Breast epithelium (tissue), 4 donors: ENCODE measurements around the gene HAUS3. TPM values are rescaled to one million over a fixed set of nuclear protein-coding genes. Genes with fewer than 3 reads are reported as not detected.

Experiments
- DNase-seq, 2 donors: peaks; one replicate each; pipeline ENCODE4 v3.0.0-alpha.2; 2019; ENCODE audit warnings: low spot score in 2 of 2
- H3K27ac ChIP-seq, 2 donors: fragments of 200-600 bp; sonication (generic) in 1 of 2; one replicate each; pipeline ENCODE4 v1.5.1; 2016 to 2019; ENCODE audit warnings: mild to moderate bottlenecking in 1 of 2
- H3K27me3 ChIP-seq, 2 donors: fragments of 200-600 bp; sonication (generic) in 1 of 2; one replicate each; pipeline versions ENCODE4 v1.5.1 to v1.6.0; 2017 to 2019; ENCODE audit warnings: control low read depth in 1 of 2, mild to moderate bottlenecking in 1 of 2
- H3K36me3 ChIP-seq: fragments of 200-600 bp; one replicate; pipeline ENCODE4 v1.5.1; 2019
- H3K4me1 ChIP-seq, 2 donors: fragments of 200-600 bp; sonication (generic); one replicate each; pipeline ENCODE4 v1.5.1; 2016 to 2019; ENCODE audit warnings: control low read depth in 1 of 2
- H3K4me3 ChIP-seq, 3 donors: fragments of 200-600 bp; sonication (generic); 1 replicate in 2 of 3; 2 replicates in 1 of 3; pipeline ENCODE4 v1.5.1; 2016 to 2019; ENCODE audit warnings: mild to moderate bottlenecking in 3 of 3, moderate library complexity in 2 of 3
- H3K9me3 ChIP-seq, 2 donors: fragments of 200-600 bp; sonication (generic) in 1 of 2; one replicate each; pipeline ENCODE4 v1.5.1; 2016 to 2019; ENCODE audit warnings: control low read depth in 1 of 2
- POLR2A ChIP-seq: fragments of 450-650 bp; IDR thresholded peaks from one replicate; pipeline ENCODE4 v1.6.1; 2016; ENCODE audit warnings: antibody characterized with exemption, mild to moderate bottlenecking, moderate library complexity
- POLR2AphosphoS5 ChIP-seq, 3 donors: sonication (generic); formaldehyde crosslinking; IDR thresholded peaks; one replicate each; pipeline ENCODE4 v1.6.1; 2017; ENCODE audit warnings: antibody characterized with exemption in 3 of 3
- intact Hi-C: fragments of 100-400 bp; cut with DNase I; formaldehyde crosslinking; loops from one replicate; pipeline ENCODE4 v1.15.1; 2023; ENCODE audit warnings: low total_unique reads
- total RNA-seq, 3 donors: library from RNA; depleted of rRNA; stranded (reverse); fragments of >200 nt; gene quantifications; one replicate each; pipeline ENCODE4 v1.1.0, GENCODE V29; 2016
- TF ChIP-seq, protein P1 (sequence below), 3 donors: fragments of 450-650 bp; IDR thresholded peaks; one replicate each; pipeline ENCODE4 v1.5.1; 2016 to 2017; ENCODE audit warnings: antibody characterized with exemption in 3 of 3, mild to moderate bottlenecking in 3 of 3, moderate library complexity in 3 of 3

Gene HAUS3
- total RNA-seq, 3 donors from 2014 or later = 14.1 to 19.6 (median 17.4) TPM

DNA sequence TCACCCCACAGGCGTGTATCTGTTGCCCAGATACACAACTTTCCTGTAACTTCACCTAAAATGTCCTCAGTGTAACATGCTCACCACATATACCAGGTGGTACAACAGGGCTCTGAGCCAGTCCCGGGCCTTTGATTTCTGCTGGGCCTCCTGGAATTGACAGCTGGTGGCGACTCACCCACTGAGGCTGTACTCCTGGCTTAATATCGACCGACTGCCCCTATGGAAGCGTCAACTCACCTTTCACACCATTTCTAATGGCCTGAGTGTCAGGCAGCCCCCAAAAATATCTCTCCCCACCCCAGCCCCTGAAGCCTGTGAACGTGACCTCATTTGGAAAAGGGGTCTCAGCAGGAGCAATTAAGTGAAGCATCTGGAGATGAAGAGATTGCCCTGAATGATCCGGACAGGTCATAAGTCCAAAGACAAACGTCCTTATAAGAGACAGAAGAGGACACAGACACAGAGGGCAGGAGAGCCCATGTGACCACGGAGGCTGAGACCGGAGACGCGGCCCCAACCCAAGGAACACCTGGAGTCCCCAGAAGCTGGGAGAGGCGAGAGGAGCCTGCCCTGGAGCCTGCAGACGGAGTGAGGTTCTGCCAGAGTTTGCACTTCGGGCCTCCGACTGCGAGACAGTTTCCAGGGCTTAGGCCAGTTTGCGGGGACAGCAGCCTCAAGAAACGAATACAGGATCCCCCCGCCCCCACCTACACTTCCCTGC, 32.6 kb upstream of the HAUS3 start:
- intact Hi-C loops = no loop called here
- Histone ChIP-seq H3K4me1 (no peaks in the 10 kb centered on the region), H3K27ac (no peak overlapping the region), H3K36me3 (no peaks in the 10 kb centered on the region), H3K4me3 (no peak overlapping the region), H3K9me3 (no peaks in the 10 kb centered on the region), H3K27me3 (no peaks in the 10 kb centered on the region)
- DNase-seq = no peak
- no peak for TF ChIP-seq POLR2AphosphoS5 (IDR thresholded peaks at IDR 0.05)
- TF ChIP-seq POLR2A = no peak
- TF ChIP-seq, protein P1, sequence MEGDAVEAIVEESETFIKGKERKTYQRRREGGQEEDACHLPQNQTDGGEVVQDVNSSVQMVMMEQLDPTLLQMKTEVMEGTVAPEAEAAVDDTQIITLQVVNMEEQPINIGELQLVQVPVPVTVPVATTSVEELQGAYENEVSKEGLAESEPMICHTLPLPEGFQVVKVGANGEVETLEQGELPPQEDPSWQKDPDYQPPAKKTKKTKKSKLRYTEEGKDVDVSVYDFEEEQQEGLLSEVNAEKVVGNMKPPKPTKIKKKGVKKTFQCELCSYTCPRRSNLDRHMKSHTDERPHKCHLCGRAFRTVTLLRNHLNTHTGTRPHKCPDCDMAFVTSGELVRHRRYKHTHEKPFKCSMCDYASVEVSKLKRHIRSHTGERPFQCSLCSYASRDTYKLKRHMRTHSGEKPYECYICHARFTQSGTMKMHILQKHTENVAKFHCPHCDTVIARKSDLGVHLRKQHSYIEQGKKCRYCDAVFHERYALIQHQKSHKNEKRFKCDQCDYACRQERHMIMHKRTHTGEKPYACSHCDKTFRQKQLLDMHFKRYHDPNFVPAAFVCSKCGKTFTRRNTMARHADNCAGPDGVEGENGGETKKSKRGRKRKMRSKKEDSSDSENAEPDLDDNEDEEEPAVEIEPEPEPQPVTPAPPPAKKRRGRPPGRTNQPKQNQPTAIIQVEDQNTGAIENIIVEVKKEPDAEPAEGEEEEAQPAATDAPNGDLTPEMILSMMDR (IDR thresholded peaks at IDR 0.05) = no peak

DNA sequence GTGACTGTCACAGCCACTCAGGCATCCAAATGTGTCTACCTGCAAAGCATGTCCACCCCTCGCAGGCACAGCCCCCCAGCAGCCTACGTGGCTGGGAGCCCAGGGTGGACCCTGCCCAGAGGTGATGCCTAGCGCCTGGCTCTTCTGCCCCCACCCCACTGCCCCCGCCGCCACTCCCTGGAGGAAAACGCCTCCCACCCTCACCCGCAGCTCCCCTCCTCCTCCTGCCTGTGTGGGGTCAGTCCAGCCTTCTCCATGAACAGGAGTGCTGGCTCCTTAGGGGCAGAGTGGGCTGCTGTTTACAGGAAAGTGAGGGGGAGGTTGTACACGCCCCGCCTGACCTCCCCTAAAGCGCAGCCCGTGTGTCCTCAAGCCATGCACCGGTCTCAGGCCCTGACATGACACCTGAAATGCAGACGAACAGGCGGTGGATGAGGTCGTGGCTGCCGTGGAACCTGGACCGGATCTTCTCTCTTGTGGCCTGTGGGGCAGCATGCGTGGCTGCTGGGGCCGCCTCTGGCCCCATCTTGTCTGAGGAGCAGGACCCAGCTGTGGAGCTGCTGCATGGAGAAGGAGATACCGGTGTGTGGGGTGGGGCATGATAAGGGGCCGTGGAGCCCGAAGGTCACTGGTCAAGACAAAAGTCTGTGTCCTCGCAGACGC, 31.9 kb upstream of the HAUS3 start:
- TF ChIP-seq POLR2A = no peak
- TF ChIP-seq, protein P1 (IDR thresholded peaks at IDR 0.05) = no peak
- no peak for TF ChIP-seq POLR2AphosphoS5 (IDR thresholded peaks at IDR 0.05)
- H3K4me1 ChIP-seq = no peaks in the 10 kb centered on the region
- H3K27ac ChIP-seq = no peak overlapping the region
- DNase-seq = no peak
- no peaks in the 10 kb centered on the region for H3K27me3 ChIP-seq
- intact Hi-C loops = no loop called here
- H3K9me3 ChIP-seq = no peaks in the 10 kb centered on the region
- H3K36me3 ChIP-seq = no peaks in the 10 kb centered on the region
- H3K4me3 ChIP-seq = no peak overlapping the region

DNA sequence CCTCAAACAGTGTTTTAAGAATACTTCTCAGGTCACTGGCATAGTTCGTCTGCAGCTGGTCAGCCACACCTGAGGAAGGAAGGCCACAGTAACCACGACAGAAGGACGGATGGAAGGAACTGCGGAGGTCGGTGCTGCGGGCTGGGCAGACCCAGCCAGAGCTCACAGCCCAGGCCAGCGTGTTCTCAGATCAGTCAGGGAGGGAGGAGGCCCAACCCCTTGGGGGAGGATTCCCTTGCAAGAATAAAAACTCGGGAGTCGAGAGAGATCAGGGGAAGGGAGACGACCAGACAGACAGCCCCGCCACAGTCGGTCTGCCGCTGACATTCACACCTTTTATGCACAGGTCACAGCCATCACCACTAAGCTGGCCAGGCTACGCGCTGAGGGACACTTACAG, 31.3 kb upstream of the HAUS3 start:
- no peak for DNase-seq
- intact Hi-C loops = no loop called here
- TF ChIP-seq POLR2A = no peak
- TF ChIP-seq POLR2AphosphoS5 (IDR thresholded peaks at IDR 0.05) = no peak
- TF ChIP-seq, protein P1 (IDR thresholded peaks at IDR 0.05) = no peak
- Histone ChIP-seq H3K4me3 (no peak overlapping the region), H3K4me1 (no peaks in the 10 kb centered on the region), H3K9me3 (no peaks in the 10 kb centered on the region), H3K27ac (no peak overlapping the region), H3K27me3 (no peaks in the 10 kb centered on the region), H3K36me3 (no peaks in the 10 kb centered on the region)

DNA sequence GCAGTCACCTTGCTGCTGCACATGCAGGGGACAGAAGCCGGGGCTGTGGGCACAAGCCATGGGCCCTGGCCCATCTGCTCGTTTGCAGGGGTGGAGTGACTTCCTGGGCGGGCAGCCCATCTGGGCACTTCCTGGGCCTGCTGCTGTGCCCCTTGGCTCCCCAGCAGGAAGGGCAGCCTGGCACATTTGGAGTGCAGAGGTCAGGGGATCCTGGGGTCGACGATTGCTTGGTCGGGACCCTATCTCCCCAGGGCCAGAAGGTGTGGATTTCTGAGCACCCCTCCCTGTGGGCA, 30.9 kb upstream of the HAUS3 start:
- no peak overlapping the region for H3K27ac ChIP-seq
- no peak for DNase-seq
- H3K4me3 ChIP-seq = no peak overlapping the region
- H3K9me3 ChIP-seq = no peaks in the 10 kb centered on the region
- no peaks in the 10 kb centered on the region for H3K27me3 ChIP-seq
- H3K4me1 ChIP-seq = no peaks in the 10 kb centered on the region
- no peak for TF ChIP-seq POLR2AphosphoS5 (IDR thresholded peaks at IDR 0.05)
- TF ChIP-seq POLR2A = no peak
- TF ChIP-seq, protein P1 (IDR thresholded peaks at IDR 0.05) = no peak
- H3K36me3 ChIP-seq = no peaks in the 10 kb centered on the region
- intact Hi-C loops = no loop called here

DNA sequence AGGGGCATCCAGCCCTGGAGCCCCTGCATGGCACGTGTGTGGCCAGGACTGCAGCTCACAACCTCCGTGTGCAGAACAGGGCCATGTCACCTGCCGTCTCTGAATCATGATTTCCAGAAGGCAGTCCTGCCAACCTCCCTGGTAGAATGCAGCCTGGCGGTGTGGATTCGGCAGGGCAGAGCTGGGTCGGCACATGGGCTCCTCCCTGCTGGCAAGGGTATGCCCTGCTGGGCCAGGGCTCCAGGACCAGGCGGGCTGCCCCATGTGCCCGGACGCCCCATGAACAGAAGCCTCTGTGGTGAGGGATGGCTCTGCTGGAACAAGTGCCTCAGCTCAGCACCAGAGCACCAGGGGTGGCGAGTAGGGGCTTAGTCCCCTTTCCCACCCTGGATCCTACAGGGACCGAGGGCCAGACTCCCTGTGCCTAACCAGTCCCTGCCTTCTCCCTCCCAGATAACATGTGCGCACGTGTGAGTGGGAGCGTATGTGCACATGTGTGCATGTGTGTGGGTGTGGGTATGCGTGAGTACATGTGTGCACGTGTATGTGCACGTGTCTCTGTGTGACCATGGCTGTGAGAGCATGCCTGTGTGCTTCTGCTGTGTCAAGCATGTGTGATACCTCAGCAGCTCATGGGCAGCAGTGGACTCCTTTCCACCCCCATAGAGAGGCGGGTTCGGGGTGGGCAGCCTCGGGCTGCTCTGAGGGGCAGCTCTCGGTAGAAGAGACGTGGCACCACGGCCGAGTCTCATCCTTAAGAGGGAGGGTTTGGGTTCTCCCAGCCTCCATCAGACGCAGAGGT, 30.3 kb upstream of the HAUS3 start:
- intact Hi-C loops = no loop called here

More for the DNA sequence above, 30.3 kb upstream of the HAUS3 start:
- H3K27me3 ChIP-seq = no peaks in the 10 kb centered on the region
- H3K9me3 ChIP-seq = no peaks in the 10 kb centered on the region
- DNase-seq = no peak
- no peak for TF ChIP-seq POLR2A
- TF ChIP-seq POLR2AphosphoS5 (IDR thresholded peaks at IDR 0.05) = no peak
- TF ChIP-seq, protein P1 (IDR thresholded peaks at IDR 0.05) = no peak
- H3K36me3 ChIP-seq = no peaks in the 10 kb centered on the region
- H3K27ac ChIP-seq = no peak overlapping the region
- H3K4me3 ChIP-seq = no peak overlapping the region
- no peaks in the 10 kb centered on the region for H3K4me1 ChIP-seq
